ENCODE measurements around the gene DNAI7. TPM values are rescaled to one million over a fixed set of nuclear protein-coding genes. Genes with fewer than 3 reads are reported as not detected.

DNAI7 gene
- 0.52 and 0.86 TPM in 2 replicates for total RNA-seq

GRCh38 chr12:25195056-25195971 is at the start of gene DNAI7, which contains the start of gene ETFRF1:
DNAI7 (minus strand) TSS chr12:25195160; CDS start chr12:25195078, 82 bp downstream.
ETFRF1 (plus strand) TSS chr12:25195237; CDS start chr12:25203957, 8,720 bp downstream.

Other genes starting within 250 kb of the DNAI7 start
- 127 and 150 TPM in 2 replicates for gene BCAT1, start 246.1 kb downstream of the DNAI7 start, total RNA-seq
- gene ETFRF1, start 77 bp upstream of the DNAI7 start, total RNA-seq: 38.0 and 42.7 TPM in 2 replicates
- gene KRAS, start 55.8 kb upstream of the DNAI7 start, total RNA-seq: 22.2 and 30.1 TPM in 2 replicates

All from articular chondrocyte of knee joint (primary cell).